ENCODE data around the gene SLC16A13.

- TF ChIP-seq POLR2A (IDR thresholded peaks at IDR 0.05): no peak
- TF ChIP-seq CTCF (IDR thresholded peaks at IDR 0.05): no peak
Measured at GRCh38 chr17:7083592-7083991, 47.8 kb downstream of the SLC16A13 start.

Data from thyroid gland (tissue), 4 donors.